ENCODE measurements around the gene DCBLD1.
A peak's percentile ranks its signal among the peaks of the same experiment; 100 is the strongest.

GRCh38 chr6:117477988-117478852, 4.3 kb upstream of the DCBLD1 start:
- TF ChIP-seq, protein P1, sequence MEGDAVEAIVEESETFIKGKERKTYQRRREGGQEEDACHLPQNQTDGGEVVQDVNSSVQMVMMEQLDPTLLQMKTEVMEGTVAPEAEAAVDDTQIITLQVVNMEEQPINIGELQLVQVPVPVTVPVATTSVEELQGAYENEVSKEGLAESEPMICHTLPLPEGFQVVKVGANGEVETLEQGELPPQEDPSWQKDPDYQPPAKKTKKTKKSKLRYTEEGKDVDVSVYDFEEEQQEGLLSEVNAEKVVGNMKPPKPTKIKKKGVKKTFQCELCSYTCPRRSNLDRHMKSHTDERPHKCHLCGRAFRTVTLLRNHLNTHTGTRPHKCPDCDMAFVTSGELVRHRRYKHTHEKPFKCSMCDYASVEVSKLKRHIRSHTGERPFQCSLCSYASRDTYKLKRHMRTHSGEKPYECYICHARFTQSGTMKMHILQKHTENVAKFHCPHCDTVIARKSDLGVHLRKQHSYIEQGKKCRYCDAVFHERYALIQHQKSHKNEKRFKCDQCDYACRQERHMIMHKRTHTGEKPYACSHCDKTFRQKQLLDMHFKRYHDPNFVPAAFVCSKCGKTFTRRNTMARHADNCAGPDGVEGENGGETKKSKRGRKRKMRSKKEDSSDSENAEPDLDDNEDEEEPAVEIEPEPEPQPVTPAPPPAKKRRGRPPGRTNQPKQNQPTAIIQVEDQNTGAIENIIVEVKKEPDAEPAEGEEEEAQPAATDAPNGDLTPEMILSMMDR (conservative IDR thresholded peaks at IDR 0.05 in 1 of 2, IDR thresholded peaks at IDR 0.05 in 1 of 2; ENCODE audit: low read depth in 1 of 2, low read length in 2 of 2) = peak in 1 of 2 donors; percentile 22
- TF ChIP-seq EZH2 (IDR thresholded peaks at IDR 0.05; ENCODE audit: low read length, missing control alignments) = no peak
